IMR-90 (cell line): ENCODE measurements around the gene MAGI1. TPM values are rescaled to one million over a fixed set of nuclear protein-coding genes. Genes with fewer than 3 reads are reported as not detected.

ENCODE experiments used
- ATAC-seq: fragments of 200-7000 bp; cut with Tn5 transposase; 2 replicates; pipeline ENCODE4 v1.9.1; 2020; ENCODE audit warnings: low read depth, mild to moderate bottlenecking, moderate library complexity
- BruUV-seq: library from RNA; stranded (reverse); fragments of 400-500 nt; replicated peaks from 2 replicates; lab custom pipeline; 2021; lab: Mats Ljungman, UMichigan
- CTCF ChIA-PET: fragments of 300-600 bp; formaldehyde crosslinking; extraction: SDS; loops from one replicate; lab custom pipeline; 2021; ENCODE audit warnings: antibody characterized with exemption; lab: Yijun Ruan, JAX
- POLR2A ChIA-PET: fragments of 300-600 bp; sonication (Branson Sonifier 250); formaldehyde crosslinking; loops from one replicate; lab custom pipeline; 2022; ENCODE audit warnings: antibody characterized with exemption; ENCODE audit not compliant: unreplicated experiment; lab: Charles Lee
- DNase-seq: peaks from one replicate; pipeline ENCODE4 v3.0.0; 2013
- H2AFZ ChIP-seq: replicated peaks from 2 replicates; pipeline ENCODE3; 2013; ENCODE audit warnings: low read length, mild to moderate bottlenecking; ENCODE audit not compliant: poor library complexity
- H2AK5ac ChIP-seq: 2 replicates; pipeline ENCODE4 v1.6.1; 2013; ENCODE audit warnings: low read depth, low read length, inconsistent platforms
- H2AK9ac ChIP-seq: replicated peaks from 2 replicates; pipeline ENCODE3; 2013; ENCODE audit warnings: mild to moderate bottlenecking, low read depth, low read length, moderate library complexity; ENCODE audit not compliant: poor library complexity
- H2BK120ac ChIP-seq: 2 replicates; pipeline ENCODE4 v1.6.1; 2013; ENCODE audit warnings: low read depth, low read length, inconsistent platforms
- H2BK15ac ChIP-seq: 3 replicates; pipeline ENCODE4 v1.6.1; 2013; ENCODE audit warnings: low read depth, low read length, inconsistent platforms
- H2BK20ac ChIP-seq: 2 replicates; pipeline ENCODE4 v1.6.1; 2013; ENCODE audit warnings: low read depth, mild to moderate bottlenecking, inconsistent platforms, low read length, moderate library complexity
- H2BK5ac ChIP-seq: 2 replicates; pipeline ENCODE4 v1.6.1; 2013; ENCODE audit warnings: mild to moderate bottlenecking, low read depth, low read length, inconsistent platforms; ENCODE audit not compliant: poor library complexity, severe bottlenecking
- H3K14ac ChIP-seq: replicated peaks from 2 replicates; pipeline ENCODE4 v1.6.1; 2013; ENCODE audit warnings: low read depth, low read length, inconsistent platforms
- H3K18ac ChIP-seq: 2 replicates; pipeline ENCODE4 v1.6.1; 2013; ENCODE audit warnings: low read depth, low read length, control low read depth
- H3K23ac ChIP-seq: 2 replicates; pipeline ENCODE4 v1.6.1; 2013; ENCODE audit warnings: low read depth, low read length, inconsistent platforms
- H3K27ac ChIP-seq: 2 replicates; pipeline ENCODE4 v1.5.1; 2013; ENCODE audit warnings: mild to moderate bottlenecking, control low read depth, low read length; ENCODE audit not compliant: insufficient read depth
- H3K27me3 ChIP-seq: 2 replicates; pipeline ENCODE4 v1.6.1; 2013; ENCODE audit warnings: low read length; ENCODE audit not compliant: control insufficient read depth, insufficient read depth
- H3K36me3 ChIP-seq: 2 replicates; pipeline ENCODE4 v1.6.1; 2013; ENCODE audit warnings: low read length, mixed read lengths; ENCODE audit not compliant: control insufficient read depth, insufficient read depth
- H3K4ac ChIP-seq: 2 replicates; pipeline ENCODE4 v1.6.1; 2013; ENCODE audit warnings: low read depth, low read length, inconsistent platforms
- H3K4me1 ChIP-seq: 2 replicates; pipeline ENCODE4 v1.6.1; 2013; ENCODE audit warnings: low read length, mixed read lengths; ENCODE audit not compliant: control insufficient read depth, insufficient read depth
- H3K4me2 ChIP-seq: 2 replicates; pipeline ENCODE4 v1.6.1; 2013; ENCODE audit warnings: low read depth, mild to moderate bottlenecking, control low read depth, low read length, moderate library complexity
- H3K4me3 ChIP-seq: 2 replicates; pipeline ENCODE4 v1.5.1; 2013; ENCODE audit warnings: low read depth, mild to moderate bottlenecking, control low read depth, low read length, moderate library complexity; ENCODE audit not compliant: insufficient read depth
- H3K56ac ChIP-seq: 2 replicates; pipeline ENCODE4 v1.6.1; 2013; ENCODE audit warnings: low read length, inconsistent platforms; ENCODE audit not compliant: insufficient read depth; ENCODE audit errors: extremely low read depth
- H3K79me1 ChIP-seq, 2 experiments: 2 replicates each; pipeline ENCODE4 v1.6.1; 2013; ENCODE audit warnings: low read length in 2 of 2, inconsistent platforms in 1 of 2, low read depth in 1 of 2
- H3K9ac ChIP-seq: 2 replicates; pipeline ENCODE4 v1.6.1; 2013; ENCODE audit warnings: low read depth, low read length, control low read depth
- H3K9me1 ChIP-seq: 2 replicates; pipeline ENCODE4 v1.6.1; 2013; ENCODE audit warnings: low read length, inconsistent platforms; ENCODE audit not compliant: insufficient read depth
- H3K9me3 ChIP-seq: 2 replicates; pipeline ENCODE4 v1.6.1; 2013; ENCODE audit warnings: low read length; ENCODE audit not compliant: control insufficient read depth, insufficient read depth
- H4K20me1 ChIP-seq: 2 replicates; pipeline ENCODE4 v1.6.1; 2013; ENCODE audit warnings: low read length, inconsistent platforms; ENCODE audit not compliant: insufficient read depth
- H4K5ac ChIP-seq: 2 replicates; pipeline ENCODE4 v1.6.1; 2013; ENCODE audit warnings: mild to moderate bottlenecking, low read depth, low read length, control low read depth
- H4K8ac ChIP-seq, 2 experiments: 2 replicates each; pipeline ENCODE4 v1.6.1; 2013; ENCODE audit warnings: low read depth in 2 of 2, low read length in 2 of 2, control low read depth in 1 of 2, inconsistent platforms in 1 of 2
- H4K91ac ChIP-seq: 2 replicates; pipeline ENCODE4 v1.6.1; 2013; ENCODE audit warnings: low read depth, low read length, inconsistent platforms; ENCODE audit not compliant: insufficient read depth
- CEBPB ChIP-seq: IDR thresholded peaks from 2 replicates; pipeline ENCODE4 v1.6.1; 2012; ENCODE audit warnings: low read depth, low read length, improper control_type of control experiment
- CTCF ChIP-seq: conservative IDR thresholded peaks from 2 replicates; pipeline ENCODE4 v1.5.1; 2012; ENCODE audit warnings: mild to moderate bottlenecking, low read depth, low read length, improper control_type of control experiment
- ELK1 ChIP-seq: fragments of 150-350 bp; IDR thresholded peaks from 2 replicates; pipeline ENCODE4 v1.6.1; 2016; ENCODE audit warnings: low read depth, mild to moderate bottlenecking, low read length, moderate library complexity, borderline replicate concordance
- FOS ChIP-seq: fragments of 150-350 bp; IDR thresholded peaks from 2 replicates; pipeline ENCODE4 v1.6.1; 2016; ENCODE audit warnings: low read depth, low read length
- MAZ ChIP-seq: IDR thresholded peaks from 2 replicates; pipeline ENCODE4 v1.6.1; 2012; ENCODE audit warnings: low read depth, mild to moderate bottlenecking, low read length, improper control_type of control experiment, moderate library complexity, borderline replicate concordance
- NFE2L2 ChIP-seq: fragments of 150-350 bp; IDR thresholded peaks from 2 replicates; pipeline ENCODE4 v1.6.1; 2016; ENCODE audit warnings: low read depth, mild to moderate bottlenecking, low read length
- POLR2A ChIP-seq: IDR thresholded peaks from 2 replicates; pipeline ENCODE4 v1.6.1; 2012; ENCODE audit warnings: mild to moderate bottlenecking, low read depth, low read length
- WGBS, 2 experiments: methylation state at CpG; one replicate each; pipeline versions ENCODE4 v1.1.5 to v1.1.7; 2013; ENCODE audit warnings: missing lambda C conversion rate in 2 of 2; ENCODE audit not compliant: insufficient read length in 1 of 2; ENCODE audit errors: extremely low coverage in 2 of 2; 5-methylcytosine and 5-hydroxymethylcytosine counted together
- dilution Hi-C: fragments of 300-500 bp; cut with HindIII; formaldehyde crosslinking; loops from one replicate; pipeline ENCODE4 v1.14.3; 2018; ENCODE audit warnings: low sequenced_read_pairs; ENCODE audit not compliant: unreplicated experiment
- in situ Hi-C: fragments of 300-500 bp; cut with MboI; formaldehyde crosslinking; loops from 3 replicates; pipeline ENCODE4 v1.14.3; 2019; ENCODE audit warnings: low sequenced_read_pairs, inconsistent platforms, mixed read lengths
- intact Hi-C: fragments of 100-400 bp; cut with micrococcal nuclease; formaldehyde crosslinking; loops from 2 replicates; pipeline ENCODE4 v1.10.0; 2022
- polyA plus RNA-seq, 3 experiments: library from polyadenylated mRNA; depleted of rRNA; stranded (reverse); fragments of >200 nt; gene quantifications; 2 replicates each; pipeline ENCODE4 v1.2.3, GENCODE V29; 2012; ENCODE audit warnings: low replicate concordance in 1 of 3
- total RNA-seq: library from RNA; depleted of rRNA; stranded (reverse); fragments of >200 nt; gene quantifications from 2 replicates; pipeline ENCODE4 v1.2.3, GENCODE V29; 2012

Gene MAGI1
- total and polyA plus RNA-seq, 2 of the 4 experiments (the other 2 are of a cell fraction), result 14.5 to 24.2 TPM

- no peak overlapping the region for H3K4ac ChIP-seq
- no peak overlapping the region for H3K14ac ChIP-seq
- dilution Hi-C loops (no loop called here), intact Hi-C loops (no loop called here), in situ Hi-C loops (no loop called here)
- no peak for ATAC-seq
- H3K18ac ChIP-seq, result no peak overlapping the region
- no peak overlapping the region for H4K8ac ChIP-seq
- no peak overlapping the region for H2AK5ac ChIP-seq
- no peak overlapping the region for H2BK120ac ChIP-seq
- H2AFZ ChIP-seq, result no peak overlapping the region
- H3K27ac ChIP-seq, result no peak overlapping the region
- ChIA-PET POLR2A (no interaction called here), CTCF (no interaction called here)
- no TSS peak for BruUV-seq
- no CpG with 5 or more reads among the region's 5 CpGs for WGBS, 2 experiments
- H3K79me1 ChIP-seq, result 0 out of 4 replicates have a peak, but pooled peaks cover under 1% of the 10 kb centered on the region in 2 experiments
- no peak overlapping the region for H3K4me3 ChIP-seq
- H3K9me3 ChIP-seq, result no peaks in the 10 kb centered on the region
- TF ChIP-seq MAZ (no peak), ELK1 (no peak), CTCF (no peak), POLR2A (no peak), NFE2L2 (no peak), CEBPB (no peak), FOS (no peak)
- DNase-seq, result no peak
- no peak overlapping the region for H2BK20ac ChIP-seq
- H4K5ac ChIP-seq, result no peak overlapping the region
- H3K4me1 ChIP-seq, result no peaks in the 10 kb centered on the region
- H4K91ac ChIP-seq, result no peak overlapping the region
- H4K20me1 ChIP-seq, result no peaks in the 10 kb centered on the region
- H3K9ac ChIP-seq, result no peak overlapping the region
- H3K9me1 ChIP-seq, result no peaks in the 10 kb centered on the region
- no peak overlapping the region for H2BK15ac ChIP-seq
- H2BK5ac ChIP-seq, result no peak overlapping the region
- H3K23ac ChIP-seq, result no peak overlapping the region
- H3K27me3 ChIP-seq, result no peaks in the 10 kb centered on the region
- H3K36me3 ChIP-seq, result no peaks in the 10 kb centered on the region
- H3K56ac ChIP-seq, result no peak overlapping the region
- no peak overlapping the region for H2AK9ac ChIP-seq
- H3K4me2 ChIP-seq, result no peak overlapping the region
Measured at GRCh38 chr3:65466300-65466988, 572.3 kb downstream of the MAGI1 start.
